Mesothelial cell of epicardium (in vitro differentiated cells): ENCODE results near the gene AUH. TPM values are rescaled to one million over a fixed set of nuclear protein-coding genes. Genes with fewer than 3 reads are reported as not detected.

Experiments
- DNase-seq, 2 experiments: peaks; one replicate each; pipeline ENCODE4 v3.0.0; 2021; ENCODE audit warnings: low spot score in 2 of 2; ENCODE audit not compliant: unreplicated experiment in 2 of 2
- H3K27ac Mint-ChIP-seq: 2 replicates; pipeline ENCODE4 v1.8.0; 2021; ENCODE audit warnings: mixed read lengths
- H3K27me3 Mint-ChIP-seq: 2 replicates; pipeline ENCODE4 v1.8.0; 2021; ENCODE audit warnings: low read depth, mixed read lengths
- H3K36me3 Mint-ChIP-seq: 2 replicates; pipeline ENCODE4 v1.8.0; 2021; ENCODE audit warnings: mixed read lengths
- H3K4me1 Mint-ChIP-seq: 2 replicates; pipeline ENCODE4 v1.8.0; 2021; ENCODE audit warnings: mixed read lengths
- H3K4me3 Mint-ChIP-seq: 2 replicates; pipeline ENCODE4 v1.8.0; 2021; ENCODE audit warnings: mild to moderate bottlenecking, moderate library complexity, mixed read lengths
- H3K9me3 Mint-ChIP-seq: 2 replicates; pipeline ENCODE4 v1.8.0; 2021; ENCODE audit warnings: mixed read lengths
- CTCF ChIP-seq: fragments of 200-600 bp; sonication (generic); IDR thresholded peaks from one replicate; pipeline ENCODE4 v1.5.0; 2021; ENCODE audit warnings: antibody characterized with exemption; ENCODE audit not compliant: unreplicated experiment
- total RNA-seq: library from RNA; stranded (reverse); gene quantifications from 3 replicates; pipeline ENCODE4 v1.2.1, GENCODE V29; 2021

The AUH gene
- total RNA-seq, 1 donor from 2014 or later = 24.8 TPM

- no peak overlapping the region for H3K27ac Mint-ChIP-seq
- H3K4me1 Mint-ChIP-seq = no peaks in the 10 kb centered on the region
- DNase-seq = no peak
- H3K36me3 Mint-ChIP-seq = peaks cover 2% of the 10 kb centered on the region
- H3K9me3 Mint-ChIP-seq = no peaks in the 10 kb centered on the region
- H3K4me3 Mint-ChIP-seq = no peak overlapping the region
- H3K27me3 Mint-ChIP-seq = no peaks in the 10 kb centered on the region
- no peak for TF ChIP-seq CTCF
These were observed 91.7 kb downstream of the AUH start for GRCh38 chr9:91269907-91270491.

GRCh38 chr9:91266448-91266847, 95.3 kb downstream of the AUH start:
- H3K4me1 Mint-ChIP-seq = no peaks in the 10 kb centered on the region
- DNase-seq = no peak
- no peaks in the 10 kb centered on the region for H3K27me3 Mint-ChIP-seq
- no peak for TF ChIP-seq CTCF
- H3K4me3 Mint-ChIP-seq = no peak overlapping the region
- peaks cover 15% of the 10 kb centered on the region for H3K36me3 Mint-ChIP-seq
- peaks cover 11% of the 10 kb centered on the region for H3K9me3 Mint-ChIP-seq
- H3K27ac Mint-ChIP-seq = no peak overlapping the region

- H3K27me3 Mint-ChIP-seq = no peaks in the 10 kb centered on the region
- no peak for DNase-seq
- H3K36me3 Mint-ChIP-seq = peaks cover 21% of the 10 kb centered on the region
- no peak overlapping the region for H3K27ac Mint-ChIP-seq
- H3K4me1 Mint-ChIP-seq = no peaks in the 10 kb centered on the region
- TF ChIP-seq CTCF = no peak
- no peak overlapping the region for H3K4me3 Mint-ChIP-seq
- H3K9me3 Mint-ChIP-seq = peaks cover 18% of the 10 kb centered on the region
These were observed 96.2 kb downstream of the AUH start for GRCh38 chr9:91265514-91265913.

GRCh38 chr9:91261417-91261816, 100.3 kb downstream of the AUH start:
- Mint-ChIP-seq H3K27ac (no peak overlapping the region), H3K4me1 (peaks cover 5% of the 10 kb centered on the region), H3K27me3 (no peaks in the 10 kb centered on the region), H3K9me3 (peaks cover 23% of the 10 kb centered on the region), H3K4me3 (no peak overlapping the region), H3K36me3 (peaks cover 25% of the 10 kb centered on the region)
- no peak for TF ChIP-seq CTCF
- DNase-seq = no peak

- H3K4me3 Mint-ChIP-seq = no peak overlapping the region
- H3K27me3 Mint-ChIP-seq = no peaks in the 10 kb centered on the region
- no peak for TF ChIP-seq CTCF
- H3K27ac Mint-ChIP-seq = no peak overlapping the region
- no peak for DNase-seq
- H3K36me3 Mint-ChIP-seq = peaks cover 17% of the 10 kb centered on the region
- peaks cover 24% of the 10 kb centered on the region for H3K4me1 Mint-ChIP-seq
- H3K9me3 Mint-ChIP-seq = peaks cover 18% of the 10 kb centered on the region
These were observed 102.6 kb downstream of the AUH start for GRCh38 chr9:91259162-91259561.

- Mint-ChIP-seq H3K36me3 (peaks cover 13% of the 10 kb centered on the region), H3K4me3 (no peak overlapping the region), H3K4me1 (peaks cover 27% of the 10 kb centered on the region), H3K27ac (no peak overlapping the region), H3K27me3 (no peaks in the 10 kb centered on the region), H3K9me3 (peaks cover 15% of the 10 kb centered on the region)
- no peak for DNase-seq
- no peak for TF ChIP-seq CTCF
These were observed 103.3 kb downstream of the AUH start for GRCh38 chr9:91258451-91258850.
